Measurements from ENCODE around the gene MRPL36.
A peak's percentile ranks its signal among the peaks of the same experiment; 100 is the strongest.
"Not testable (repeated sequence)": the region's sequence is repeated elsewhere in the genome, so short reads cannot be mapped to it uniquely, and the experiment has no call there.

Gene MRPL36

DNA sequence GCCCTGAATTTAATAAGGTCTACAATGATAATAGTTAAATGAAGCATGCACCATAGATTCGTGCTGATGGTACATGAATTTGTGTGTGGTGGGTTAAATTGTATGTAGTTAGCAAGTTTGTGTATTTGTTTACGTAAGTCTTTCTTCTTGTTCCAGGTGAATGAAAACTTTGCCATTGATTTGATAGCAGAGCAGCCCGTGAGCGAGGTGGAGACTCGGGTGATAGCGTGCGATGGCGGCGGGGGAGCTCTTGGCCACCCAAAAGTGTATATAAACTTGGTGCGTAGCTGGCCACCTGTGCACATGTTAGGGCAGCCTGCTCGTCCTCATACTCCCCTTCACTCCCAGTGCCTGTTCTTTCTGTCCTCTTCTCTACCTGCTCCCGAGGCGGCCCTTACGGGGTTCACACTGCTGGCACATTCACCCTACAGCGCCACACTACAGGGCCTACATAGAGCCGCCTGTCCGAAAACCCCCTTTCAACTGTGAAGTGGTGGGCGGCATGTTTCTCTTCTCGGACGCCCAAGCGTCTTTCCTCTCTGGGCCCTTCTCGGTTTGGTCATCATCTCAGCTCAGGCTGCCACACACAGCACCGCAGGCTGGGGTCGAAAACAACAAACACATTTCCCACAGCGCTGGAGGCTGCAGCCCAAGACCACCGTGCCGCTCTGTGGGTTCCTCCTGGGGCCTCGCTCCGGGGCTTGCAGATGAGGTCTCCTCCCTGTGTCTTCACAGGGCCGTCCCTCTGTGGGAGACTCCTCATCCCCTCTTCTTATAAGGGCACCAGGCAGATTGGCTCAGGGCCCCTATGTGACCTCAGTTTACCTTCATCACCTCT is 14.8 kb upstream of the MRPL36 start:
- no peak for DNase-seq

DNA sequence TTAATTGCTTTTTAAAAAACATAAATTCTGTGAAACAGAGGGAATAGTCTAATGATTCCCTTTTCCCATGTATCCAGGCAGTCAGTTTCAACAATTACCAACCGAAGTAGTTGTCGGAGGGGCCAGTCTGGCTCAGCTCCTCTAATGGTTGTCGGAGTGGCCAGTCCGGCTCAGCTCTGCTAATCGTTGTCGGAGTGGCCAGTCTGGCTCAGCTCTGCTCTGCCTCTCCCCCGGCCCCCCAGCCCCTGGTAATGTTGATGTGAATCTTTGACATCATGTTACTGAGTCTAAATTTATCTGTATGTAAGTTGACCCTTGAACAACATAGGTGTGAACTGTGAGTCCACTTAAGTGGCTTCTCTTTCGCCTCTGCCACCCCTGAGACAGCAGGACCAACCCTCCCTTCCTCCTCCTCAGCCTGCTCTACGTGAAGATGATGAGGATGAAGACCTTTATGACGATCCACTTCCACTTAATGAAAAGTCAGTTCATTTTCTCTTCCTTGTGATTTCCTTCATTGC is 11.0 kb upstream of the MRPL36 start:
- no peak for DNase-seq

DNA sequence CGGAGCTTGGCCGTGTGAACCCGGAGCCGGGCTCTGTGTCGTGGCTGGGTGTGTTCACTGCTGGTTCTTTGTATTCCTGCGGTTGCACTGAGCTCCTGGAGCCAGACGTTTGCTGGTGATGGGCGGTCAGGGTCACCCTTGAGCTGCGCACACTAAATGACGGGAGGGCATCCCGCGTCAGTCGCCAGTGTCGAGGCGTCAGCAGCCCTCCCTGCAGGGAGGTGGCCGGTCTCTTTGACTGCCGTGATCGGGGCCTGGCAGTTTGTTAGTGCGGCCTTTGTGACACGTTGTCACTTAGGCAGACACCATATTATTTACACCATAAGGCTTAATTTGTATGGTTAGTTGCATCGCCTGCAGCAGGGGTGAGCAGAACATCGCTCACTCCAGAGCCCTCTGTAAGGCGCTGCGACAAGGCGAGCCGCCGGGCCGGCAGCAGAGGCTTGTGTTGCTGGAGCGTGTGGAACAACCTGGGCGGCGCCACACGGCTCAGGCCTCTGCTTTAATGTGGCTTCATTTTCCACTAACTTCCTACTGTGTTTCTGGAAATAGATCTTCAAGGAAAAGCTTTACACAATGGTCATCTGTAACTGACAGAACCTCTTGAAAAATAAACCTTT is 9.9 kb upstream of the MRPL36 start:
- no peak for DNase-seq

DNA sequence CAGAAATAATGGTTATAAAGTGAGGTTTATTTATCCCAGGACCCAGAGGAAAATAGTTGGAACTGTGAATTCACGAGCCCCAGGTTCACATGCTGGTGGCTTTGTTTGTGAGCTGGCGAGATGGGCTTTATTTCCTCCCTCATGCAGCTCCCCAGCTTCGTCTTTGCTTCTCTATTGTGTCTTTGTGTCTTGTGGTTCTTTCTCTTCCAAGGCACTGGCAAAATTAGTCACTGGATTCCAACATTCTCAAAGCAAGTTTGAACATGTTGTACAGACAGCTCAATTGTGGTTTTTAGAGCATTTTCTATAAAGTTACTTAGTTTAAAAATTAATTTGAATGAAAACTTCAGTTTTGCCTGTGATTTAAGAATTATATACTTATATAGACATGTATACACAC is 8.8 kb upstream of the MRPL36 start:
- no peak for DNase-seq

GRCh38 chr5:1807451-1808185 is 8.0 kb upstream of the MRPL36 start:
- DNase-seq = no peak

- DNase-seq = no peak
Measured at GRCh38 chr5:1806974-1807373, 7.3 kb upstream of the MRPL36 start.

- DNase-seq = no peak
Measured at GRCh38 chr5:1806199-1806598, 6.6 kb upstream of the MRPL36 start.

DNA sequence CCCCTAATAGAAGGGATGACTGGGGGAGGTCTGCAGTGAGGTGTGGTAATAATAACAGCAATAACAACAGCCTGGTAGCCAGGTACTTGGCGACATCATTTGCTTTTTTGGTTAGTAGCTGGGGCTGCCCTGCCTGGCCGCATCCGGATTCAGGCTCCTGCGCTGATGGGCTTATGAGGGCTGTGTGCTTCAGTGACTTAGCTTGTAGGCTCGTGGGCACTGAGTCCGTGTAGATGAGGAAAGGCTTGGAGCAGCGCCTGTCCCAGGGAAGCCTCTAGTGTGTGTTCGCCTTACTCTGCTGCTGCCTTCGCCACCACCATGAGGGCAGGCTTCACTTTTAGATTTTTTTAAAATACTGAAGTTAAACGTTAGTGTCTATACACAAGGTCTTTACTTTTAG is 6.1 kb upstream of the MRPL36 start:
- no peak for DNase-seq

DNA sequence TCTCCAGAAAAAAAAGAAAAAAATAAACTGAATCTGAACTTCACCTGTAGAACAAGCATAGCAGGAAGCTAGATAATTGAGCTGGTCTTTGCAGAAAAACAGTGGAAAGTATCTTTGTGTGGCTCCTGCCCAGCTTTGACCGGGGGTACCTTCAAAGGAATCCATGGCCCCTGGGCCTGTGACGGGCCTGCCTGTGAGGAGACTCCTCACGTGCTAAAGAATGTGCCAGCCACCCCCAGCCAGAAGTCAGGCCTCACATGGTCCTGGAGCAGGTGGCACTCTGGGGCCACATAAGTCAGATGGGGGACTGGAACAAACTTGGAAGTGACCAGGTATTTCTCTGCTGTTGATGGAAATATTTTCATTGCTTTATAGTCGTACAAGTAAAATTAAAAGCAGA is 5.7 kb upstream of the MRPL36 start:
- DNase-seq = no peak

- no peak for DNase-seq
Measured at GRCh38 chr5:1804001-1804690, 4.5 kb upstream of the MRPL36 start.

DNA sequence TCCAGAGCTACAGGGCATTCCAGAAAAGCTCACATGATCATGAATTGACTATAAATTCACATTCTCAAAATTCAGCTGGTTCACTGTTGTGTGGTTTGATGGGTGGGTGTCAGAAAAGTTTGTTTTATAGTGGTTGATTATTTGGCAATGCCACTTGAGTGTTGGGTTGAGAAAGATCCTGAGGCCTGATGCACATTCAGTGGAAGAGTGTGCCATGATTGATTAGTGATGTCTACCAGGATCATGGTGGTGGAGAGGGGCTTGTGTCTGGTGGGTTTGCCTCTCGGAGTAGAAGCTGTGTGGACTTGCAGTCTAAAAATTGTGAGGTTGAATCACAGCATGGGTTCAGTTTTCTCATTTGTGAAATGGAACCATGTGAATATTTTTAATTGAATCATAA is 3.6 kb upstream of the MRPL36 start:
- DNase-seq = no peak

- DNase-seq = no peak
Measured at GRCh38 chr5:1801967-1802295, 2.3 kb upstream of the MRPL36 start.

DNA sequence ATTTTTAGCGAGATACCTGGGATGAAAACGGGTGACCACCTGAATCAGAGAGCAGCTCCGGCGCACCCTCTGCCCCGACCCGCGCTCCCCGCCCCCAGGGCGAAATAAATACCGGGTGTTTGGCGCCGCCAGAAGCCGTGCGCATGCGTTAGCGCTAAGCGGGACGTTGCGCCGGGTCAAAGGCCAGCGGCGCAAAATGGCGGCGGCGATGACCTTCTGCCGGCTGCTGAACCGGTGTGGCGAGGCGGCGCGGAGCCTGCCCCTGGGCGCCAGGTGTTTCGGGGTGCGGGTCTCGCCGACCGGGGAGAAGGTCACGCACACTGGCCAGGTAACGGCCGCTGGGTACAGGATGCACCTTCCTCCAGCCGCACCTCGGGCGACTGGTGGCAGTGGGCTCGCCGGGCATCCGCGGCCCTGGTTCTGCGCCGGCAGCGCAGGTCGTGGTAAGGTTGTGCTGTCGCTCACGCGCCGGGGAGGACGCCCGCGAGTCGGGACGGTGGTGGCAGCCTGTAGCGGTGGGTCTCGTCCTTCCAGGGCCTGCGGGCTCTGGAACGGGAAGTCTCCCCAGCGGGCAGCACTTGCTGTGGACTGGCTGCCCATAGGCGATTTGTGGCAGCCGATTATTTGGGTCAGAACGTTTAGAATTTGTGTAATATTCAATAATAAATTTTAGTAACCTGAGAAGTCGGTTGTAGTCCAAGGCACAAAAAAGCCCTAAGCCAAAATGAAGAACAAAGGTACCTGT is 1.8 kb upstream of the MRPL36 start, which contains the start of gene NDUFS6:
Gene NDUFS6, plus strand, starts transcription at position 186 of the 745 bp plus-strand sequence. Its CDS starts 11 bp downstream, at position 197.
- peak; percentile 79 for DNase-seq

- DNase-seq = no peak
Measured at GRCh38 chr5:1800472-1801221, 1.0 kb upstream of the MRPL36 start.

GRCh38 chr5:1799110-1799601 is 481 bp downstream of the MRPL36 start:
- peak; percentile 31 for DNase-seq

- DNase-seq = not testable (repeated sequence)
Measured at GRCh38 chr5:1798589-1798988, 1.0 kb downstream of the MRPL36 start.

- DNase-seq = no peak
Measured at GRCh38 chr5:1797855-1798254, 1.8 kb downstream of the MRPL36 start.

- no peak for DNase-seq
Measured at GRCh38 chr5:1797103-1797800, 2.4 kb downstream of the MRPL36 start.

DNA sequence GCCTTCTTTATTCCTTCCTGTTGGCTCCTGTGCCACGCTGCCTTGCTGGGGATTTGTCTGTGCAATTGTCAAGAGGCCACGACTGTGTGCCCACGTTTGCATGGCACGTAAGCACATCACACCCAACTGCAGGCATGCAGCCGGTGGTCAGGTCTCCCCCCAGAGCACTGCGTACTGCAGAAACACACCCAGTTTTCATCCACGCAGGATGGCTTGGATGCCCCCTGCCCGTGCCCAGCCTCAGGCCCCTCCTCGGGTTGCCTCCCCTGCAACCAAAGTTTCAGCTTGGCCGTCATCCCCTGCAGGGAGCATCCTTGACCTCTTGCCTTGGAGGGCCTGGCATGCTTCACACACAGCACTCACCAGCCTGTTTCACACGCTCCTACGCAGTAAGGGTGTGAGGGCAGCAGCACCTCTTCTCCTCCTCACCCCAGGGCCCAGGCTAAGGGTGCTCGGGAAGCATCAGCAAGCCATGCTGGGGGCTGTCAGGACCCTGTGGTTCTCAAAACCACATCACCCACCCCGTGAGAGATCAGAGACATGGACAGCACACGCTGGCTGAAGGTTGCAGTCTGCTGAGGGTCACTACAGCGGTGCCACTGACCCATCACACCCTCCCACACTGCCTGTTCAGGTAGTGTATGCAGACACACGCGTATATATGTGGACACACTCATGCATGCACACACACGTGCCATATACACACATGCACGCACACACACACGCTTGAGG is 3.1 kb downstream of the MRPL36 start:
- DNase-seq = no peak

- no peak for DNase-seq
Measured at GRCh38 chr5:1795931-1796330, 3.7 kb downstream of the MRPL36 start.

All from femur (tissue), 1 donor.